ENCODE results near the gene TAOK3.
"Not testable (repeated sequence)": the region's sequence is repeated elsewhere in the genome, so short reads cannot be mapped to it uniquely, and the experiment has no call there.

TAOK3 gene

GRCh38 chr12:118189741-118190191 is 182.9 kb downstream of the TAOK3 start:
- no peak for DNase-seq

GRCh38 chr12:118188690-118189371 is 183.9 kb downstream of the TAOK3 start:
- no peak for DNase-seq

GRCh38 chr12:118187751-118188435 is 184.8 kb downstream of the TAOK3 start:
- DNase-seq: no peak

GRCh38 chr12:118185602-118186397 is 186.9 kb downstream of the TAOK3 start:
- no peak for DNase-seq

GRCh38 chr12:118183711-118184110 is 189.0 kb downstream of the TAOK3 start:
- no peak for DNase-seq

GRCh38 chr12:118183155-118183554 is 189.6 kb downstream of the TAOK3 start:
- DNase-seq: no peak

GRCh38 chr12:118175823-118176447 is 196.8 kb downstream of the TAOK3 start:
- DNase-seq: no peak

- no peak for DNase-seq
These were observed 205.8 kb downstream of the TAOK3 start for GRCh38 chr12:118166946-118167345.

GRCh38 chr12:118164798-118165486 is 207.8 kb downstream of the TAOK3 start:
- DNase-seq: no peak

- DNase-seq: no peak
These were observed 212.2 kb downstream of the TAOK3 start for GRCh38 chr12:118160536-118160935.

- DNase-seq: no peak
These were observed 221.0 kb downstream of the TAOK3 start for GRCh38 chr12:118151755-118152154.

- no peak for DNase-seq
These were observed 222.1 kb downstream of the TAOK3 start for GRCh38 chr12:118150625-118151024.

GRCh38 chr12:118148287-118148686 is 224.4 kb downstream of the TAOK3 start:
- DNase-seq: no peak

GRCh38 chr12:118145798-118146156 is 226.9 kb downstream of the TAOK3 start:
- no peak for DNase-seq

GRCh38 chr12:118145113-118145797 is 227.5 kb downstream of the TAOK3 start:
- DNase-seq: no peak

- no peak for DNase-seq
These were observed 228.2 kb downstream of the TAOK3 start for GRCh38 chr12:118144499-118144898.

- no peak for DNase-seq
These were observed 231.9 kb downstream of the TAOK3 start for GRCh38 chr12:118140825-118141224.

- DNase-seq: no peak
These were observed 235.5 kb downstream of the TAOK3 start for GRCh38 chr12:118137148-118137678.

GRCh38 chr12:118136559-118137003 is 236.1 kb downstream of the TAOK3 start:
- no peak for DNase-seq

- DNase-seq: peak; percentile 92
These were observed 236.7 kb downstream of the TAOK3 start, which contains the start of gene PEBP1 for GRCh38 chr12:118135788-118136558. PEBP1 (plus strand) TSS chr12:118136124; CDS start chr12:118136210, 86 bp downstream.

GRCh38 chr12:118129436-118129835 is 243.3 kb downstream of the TAOK3 start:
- DNase-seq: not testable (repeated sequence)

All from T-helper 9 cell (primary cell).